ENCODE results near the gene ASB15. TPM values are rescaled to one million over a fixed set of nuclear protein-coding genes. Genes with fewer than 3 reads are reported as not detected.

ASB15 gene
- total RNA-seq, 1 experiment from 2014 or later = not detected

DNA sequence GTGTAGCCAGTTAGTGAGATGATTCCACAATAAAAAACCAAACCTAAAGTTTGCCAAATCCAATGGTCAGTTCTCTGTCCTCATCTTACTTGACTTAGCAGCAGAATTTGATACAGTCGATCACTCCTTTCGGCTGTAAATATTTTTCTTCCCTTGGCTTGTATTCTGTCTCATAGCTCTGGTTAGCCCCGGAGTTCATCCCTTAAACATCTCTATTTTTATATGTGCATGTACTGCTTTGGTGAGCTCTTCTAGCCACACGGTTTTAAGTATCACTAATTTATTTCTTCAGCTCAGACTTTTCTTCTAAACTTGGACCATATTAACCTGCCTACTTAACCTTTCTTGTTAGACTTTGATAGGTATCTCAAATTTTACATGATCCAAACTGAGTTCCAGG lies 17.8 kb upstream of the ASB15 start:
- in situ Hi-C loops (cut with HindIII; ENCODE audit: low sequenced_read_pairs) = no loop called here
- DNase-seq (ENCODE audit: low spot score) = no peak

DNA sequence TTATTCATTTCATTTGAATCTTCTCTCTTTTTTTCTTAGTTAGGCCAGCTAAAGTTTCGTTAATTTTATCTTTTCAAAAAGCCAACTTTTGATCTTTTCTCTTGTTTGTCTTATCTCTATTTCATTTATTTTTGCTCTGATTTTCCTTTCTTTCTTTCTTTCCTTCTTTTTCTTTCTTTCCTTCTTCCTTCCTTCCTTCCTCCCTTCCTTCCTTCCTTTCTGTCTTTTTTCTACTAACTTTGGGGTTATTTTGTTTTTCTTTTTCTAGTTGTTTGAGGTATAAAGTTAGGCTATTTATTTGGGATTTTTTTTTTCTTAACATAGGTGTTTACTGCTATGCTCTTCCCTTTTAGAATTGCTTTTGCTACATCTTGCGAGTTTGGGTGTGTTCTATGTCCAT lies 13.2 kb upstream of the ASB15 start:
- no peak for DNase-seq (ENCODE audit: low spot score)
- in situ Hi-C loops (cut with HindIII; ENCODE audit: low sequenced_read_pairs) = no loop called here

DNA sequence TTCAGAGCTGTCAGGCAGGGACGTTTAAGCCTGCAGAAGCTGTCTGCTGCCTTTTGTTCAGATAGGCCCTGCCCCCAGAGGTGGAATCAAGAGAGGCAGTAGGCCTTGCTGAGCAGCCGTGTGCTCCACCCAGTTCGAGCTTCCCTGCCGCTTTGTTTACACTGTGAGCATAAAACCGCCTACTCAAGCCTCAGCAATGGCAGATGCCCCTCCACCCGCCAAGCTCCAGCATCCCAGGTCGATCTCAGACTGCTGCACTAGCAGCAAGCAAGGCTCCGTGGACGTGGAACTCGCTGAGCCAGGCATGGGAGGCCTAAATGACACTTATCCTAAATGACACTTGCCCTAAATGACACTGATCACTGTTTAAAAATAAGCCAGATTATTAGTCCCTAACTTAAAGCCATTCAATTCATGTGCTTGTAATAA lies 6.8 kb upstream of the ASB15 start:
- in situ Hi-C loops (cut with HindIII; ENCODE audit: low sequenced_read_pairs) = no loop called here
- no peak for DNase-seq (ENCODE audit: low spot score)

DNA sequence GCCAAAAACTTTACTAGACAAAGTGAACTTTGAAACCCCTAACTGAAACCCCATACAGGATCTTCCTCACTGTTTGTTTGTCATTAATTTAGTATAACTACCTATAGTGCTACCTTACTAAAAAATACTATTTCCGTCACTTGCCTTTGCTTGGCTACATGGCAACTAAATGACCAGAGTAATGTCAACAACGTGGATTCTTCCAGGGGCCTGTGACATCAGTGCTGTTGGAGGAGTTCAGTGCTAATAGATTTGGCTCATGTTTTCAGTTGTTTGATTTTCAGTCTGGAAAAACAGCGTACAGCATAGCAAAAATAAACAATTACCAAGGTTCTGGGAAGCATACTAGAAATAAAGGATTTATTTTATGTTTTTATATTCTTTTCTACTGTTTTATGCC lies 3.0 kb upstream of the ASB15 start:
- DNase-seq (ENCODE audit: low spot score) = no peak
- in situ Hi-C loops (cut with HindIII; ENCODE audit: low sequenced_read_pairs) = no loop called here

DNA sequence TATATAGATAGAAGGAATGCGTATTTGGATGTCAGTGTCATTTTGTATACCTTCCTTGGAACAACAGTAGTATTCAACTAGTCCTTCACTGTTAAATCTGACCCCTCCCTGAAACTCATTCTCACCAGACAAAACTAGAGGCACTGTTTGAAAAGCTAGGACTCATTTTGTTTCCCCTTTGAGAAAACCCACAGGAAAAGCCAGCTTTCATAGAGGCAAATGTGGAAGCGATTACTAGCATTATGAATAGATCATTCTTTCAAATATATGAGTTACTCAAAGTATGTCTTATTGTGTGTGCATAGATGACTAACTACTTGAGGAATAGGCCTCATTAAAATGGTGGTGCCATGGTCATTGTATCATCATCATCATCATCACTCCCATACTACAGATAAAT lies 1.9 kb upstream of the ASB15 start:
- DNase-seq (ENCODE audit: low spot score) = no peak
- in situ Hi-C loops (cut with HindIII; ENCODE audit: low sequenced_read_pairs) = no loop called here

DNA sequence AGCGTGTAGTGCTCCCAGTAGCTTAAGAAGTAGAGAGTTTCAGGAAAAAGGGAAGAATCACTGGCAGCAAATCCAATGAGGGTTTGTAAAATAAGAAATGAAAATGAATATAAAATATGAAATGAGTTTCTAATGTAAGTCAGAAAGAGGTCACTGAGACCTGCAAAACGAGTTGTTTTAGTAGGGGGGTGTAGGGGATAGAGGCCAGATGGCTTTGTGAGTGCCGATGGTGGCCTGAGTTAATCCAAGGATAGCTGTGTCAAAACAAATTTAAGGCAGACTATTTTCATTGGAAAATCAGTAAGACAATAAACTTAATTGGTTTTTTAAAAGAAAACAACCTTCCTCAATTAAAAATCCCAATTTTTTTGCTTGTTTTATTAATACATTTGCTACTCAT lies 745 bp upstream of the ASB15 start:
- no peak for DNase-seq (ENCODE audit: low spot score)
- in situ Hi-C loops (cut with HindIII; ENCODE audit: low sequenced_read_pairs) = no loop called here

DNA sequence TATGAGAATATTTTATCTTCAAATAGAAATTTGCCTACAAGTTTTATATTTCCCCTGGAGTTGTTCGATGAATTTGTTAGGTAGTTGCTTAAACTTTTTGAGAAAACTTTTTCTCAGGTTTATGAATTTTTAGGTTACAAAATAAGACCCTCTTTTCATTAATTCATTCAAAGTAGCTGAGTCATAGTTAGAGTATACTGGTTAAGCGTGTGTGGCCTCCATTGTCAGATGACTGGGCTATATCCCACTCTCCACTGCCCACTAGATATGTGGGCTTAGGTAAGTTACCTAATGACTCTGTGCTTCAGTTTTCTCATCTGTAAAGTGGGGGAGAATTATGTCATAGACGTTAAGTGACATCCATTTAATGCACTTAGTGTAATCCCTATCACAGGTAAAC lies 1.0 kb downstream of the ASB15 start:
- DNase-seq (ENCODE audit: low spot score) = no peak
- in situ Hi-C loops (cut with HindIII; ENCODE audit: low sequenced_read_pairs) = no loop called here

DNA sequence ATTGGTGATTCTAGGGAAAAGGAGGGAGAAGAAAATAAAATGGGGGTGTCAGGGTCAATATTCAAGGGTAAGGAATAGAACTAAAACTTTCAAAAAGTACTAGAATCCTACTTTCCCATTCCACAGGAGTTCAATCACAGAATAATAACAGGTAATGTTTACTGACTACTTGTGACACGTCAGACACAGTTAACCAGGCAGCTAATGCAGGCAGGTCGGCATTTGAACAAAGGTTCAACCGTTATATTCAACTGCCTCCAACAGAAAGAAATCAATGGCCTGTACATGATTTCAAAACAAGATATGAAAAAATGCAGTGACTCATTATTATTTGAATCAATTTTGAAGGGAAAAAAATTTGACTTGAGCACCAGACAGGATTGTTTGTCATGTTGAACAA lies 3.1 kb downstream of the ASB15 start:
- DNase-seq (ENCODE audit: low spot score) = no peak
- in situ Hi-C loops (cut with HindIII; ENCODE audit: low sequenced_read_pairs) = no loop called here

DNA sequence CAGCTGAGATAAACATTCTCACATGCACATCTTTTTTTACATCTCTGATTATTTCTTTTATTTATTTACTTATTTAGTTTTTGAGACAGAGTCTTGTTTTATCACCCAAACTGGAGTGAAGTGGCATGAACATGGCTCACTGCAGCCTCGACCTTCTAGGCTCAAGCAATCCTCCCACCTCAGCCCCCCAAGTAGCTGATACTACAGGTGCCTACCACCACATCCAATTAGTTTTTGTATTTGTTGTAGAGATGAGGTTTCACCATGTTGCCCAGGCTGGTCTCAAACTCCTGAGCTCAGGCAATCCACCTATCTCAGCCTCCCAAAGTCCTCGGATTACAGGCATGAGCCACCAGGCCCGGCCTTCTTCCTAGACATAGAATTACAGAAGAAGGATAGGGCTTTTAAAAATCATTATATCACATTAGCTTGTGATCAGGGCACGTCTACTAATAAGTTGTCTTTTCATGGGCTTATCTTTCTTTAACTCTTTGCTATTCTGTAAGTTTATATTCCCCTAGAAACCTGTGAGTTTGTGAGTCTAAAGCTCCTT lies 5.9 kb downstream of the ASB15 start:
- no peak for DNase-seq (ENCODE audit: low spot score)
- in situ Hi-C loops (cut with HindIII; ENCODE audit: low sequenced_read_pairs) = no loop called here

DNA sequence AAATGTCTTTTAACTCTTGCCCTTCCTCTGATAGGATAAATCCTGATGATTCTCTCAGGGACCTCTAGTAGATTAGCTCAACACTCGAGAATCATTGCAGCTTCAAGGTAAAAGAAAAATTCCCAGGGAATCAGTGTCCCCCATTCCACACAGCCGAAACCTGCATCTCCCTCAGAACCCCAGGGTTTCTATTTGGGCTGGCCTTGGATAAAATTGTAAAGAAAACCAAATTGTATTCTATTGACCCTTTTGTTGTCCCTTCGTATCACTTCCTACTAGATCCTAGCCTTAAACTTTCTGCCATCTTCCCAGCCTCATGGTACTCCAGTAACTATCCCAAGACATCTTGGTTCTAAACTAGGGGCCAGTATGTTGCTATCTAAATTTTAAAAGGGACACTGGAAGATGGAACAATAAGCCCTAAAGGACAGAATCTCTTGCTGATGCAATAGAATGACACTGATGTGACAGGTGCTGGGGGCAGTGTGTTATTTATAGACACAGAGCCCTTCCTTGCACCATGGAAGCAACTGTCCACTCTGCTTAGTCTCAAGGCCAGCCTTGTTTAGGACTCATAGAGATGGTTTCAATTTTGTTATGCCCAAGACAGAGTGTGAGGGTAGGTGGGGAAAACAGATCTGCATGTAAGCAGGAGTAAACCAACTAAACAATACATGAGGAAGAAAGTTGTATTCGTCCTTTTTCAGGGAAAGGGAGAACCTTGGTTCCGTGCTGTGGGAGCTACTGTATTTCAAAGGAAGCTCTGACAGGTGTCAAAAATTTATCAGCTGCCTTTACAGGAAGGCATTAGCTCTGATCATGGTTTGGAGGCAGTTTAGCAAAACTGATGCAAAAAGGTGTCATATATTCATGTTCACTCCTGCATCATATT lies 7.6 kb downstream of the ASB15 start:
- DNase-seq (ENCODE audit: low spot score) = no peak
- in situ Hi-C loops (cut with HindIII; ENCODE audit: low sequenced_read_pairs) = no loop called here

DNA sequence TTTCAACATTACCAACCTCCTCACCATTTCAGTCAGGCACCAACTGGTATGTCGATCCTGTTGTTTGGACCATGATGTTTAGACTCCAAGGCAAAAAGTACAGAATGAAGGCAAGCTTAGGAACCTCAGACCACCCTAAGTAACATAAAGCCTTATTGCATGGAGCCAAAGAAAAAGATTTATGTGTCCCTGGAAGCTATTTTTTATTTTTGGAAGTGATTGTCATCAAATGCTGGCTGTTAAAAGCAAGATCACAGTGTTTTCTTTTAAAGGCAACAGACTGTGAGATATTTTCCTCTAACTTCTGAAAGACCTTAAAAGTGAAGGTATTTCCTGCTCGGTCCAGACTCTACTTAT lies 8.2 kb downstream of the ASB15 start:
- DNase-seq (ENCODE audit: low spot score) = no peak
- in situ Hi-C loops (cut with HindIII; ENCODE audit: low sequenced_read_pairs) = no loop called here

DNA sequence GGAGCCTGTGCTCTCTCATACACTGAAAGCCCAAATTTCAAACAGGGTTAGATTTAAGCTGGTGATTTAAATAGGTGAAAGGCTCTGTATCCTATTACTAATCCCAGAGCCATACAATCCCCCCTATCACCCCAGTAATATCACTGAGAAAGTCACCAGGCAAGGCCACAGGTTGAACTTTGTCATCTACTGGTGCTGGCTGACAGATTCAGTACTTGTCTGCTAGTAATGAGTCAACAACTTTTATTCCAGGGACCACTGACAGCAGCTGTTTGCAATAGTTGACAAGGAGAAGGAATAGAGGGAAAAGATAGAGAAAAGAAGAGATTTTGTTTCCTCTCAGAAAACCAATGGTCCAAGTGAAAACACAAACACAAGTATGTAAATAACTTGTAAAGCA lies 10.4 kb downstream of the ASB15 start:
- DNase-seq (ENCODE audit: low spot score) = no peak
- in situ Hi-C loops (cut with HindIII; ENCODE audit: low sequenced_read_pairs) = no loop called here

DNA sequence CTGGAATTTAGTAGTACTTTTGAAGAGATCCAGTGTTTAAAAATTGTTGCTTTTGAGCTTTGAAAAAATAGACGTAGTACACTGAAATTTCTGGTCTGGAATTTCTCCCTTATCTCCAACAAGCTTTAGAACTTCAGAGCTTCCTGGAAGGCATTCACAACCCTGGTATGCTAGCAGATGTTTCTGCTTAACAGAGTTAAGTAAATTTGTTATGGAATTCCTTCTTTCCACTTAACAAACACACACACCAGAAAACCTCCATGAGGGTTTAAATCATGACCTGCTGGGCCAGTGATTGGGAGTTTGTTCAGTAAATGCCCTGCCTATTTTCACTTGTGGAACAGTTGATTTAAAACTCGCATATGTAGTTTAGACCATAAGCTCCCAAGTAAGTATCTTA lies 13.7 kb downstream of the ASB15 start:
- in situ Hi-C loops (cut with HindIII; ENCODE audit: low sequenced_read_pairs) = no loop called here
- DNase-seq (ENCODE audit: low spot score) = no peak

DNA sequence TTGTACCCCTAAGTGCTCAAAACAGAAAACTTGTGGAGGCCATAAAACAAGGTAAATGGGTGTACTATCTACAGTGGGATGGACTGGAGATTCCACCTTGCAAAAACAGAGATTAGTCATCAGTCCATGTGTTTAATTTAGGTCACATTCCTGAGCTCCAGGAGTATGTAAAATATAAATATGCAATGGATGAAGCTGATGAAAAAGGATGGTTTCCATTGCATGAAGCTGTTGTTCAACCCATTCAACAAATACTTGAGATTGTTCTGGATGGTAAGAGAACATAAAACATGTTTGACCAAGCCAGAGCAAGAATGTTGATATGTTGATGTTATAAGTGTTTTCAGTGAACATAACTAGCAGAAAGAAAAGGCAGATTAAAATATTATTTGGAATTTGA lies 14.6 kb downstream of the ASB15 start:
- DNase-seq (ENCODE audit: low spot score) = no peak
- in situ Hi-C loops (cut with HindIII; ENCODE audit: low sequenced_read_pairs) = no loop called here

DNA sequence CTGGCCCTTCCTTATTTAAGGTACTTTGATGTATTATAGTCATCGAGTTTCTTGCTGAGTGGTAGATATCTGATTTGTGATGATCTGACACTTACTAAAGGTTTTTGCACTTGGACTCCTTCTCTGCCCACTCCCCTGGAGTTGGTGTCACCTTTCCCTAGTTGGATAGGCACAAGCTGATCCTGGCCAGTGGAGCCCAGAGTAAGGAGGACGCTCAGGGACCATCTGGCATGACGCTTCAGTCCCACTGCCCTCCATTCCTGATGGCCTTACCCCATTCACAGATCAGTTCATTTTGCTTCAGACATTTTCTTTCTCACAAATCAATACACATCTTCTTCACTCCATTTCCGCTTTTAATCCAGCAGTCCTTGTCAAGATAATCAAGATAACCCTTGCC lies 20.1 kb downstream of the ASB15 start:
- in situ Hi-C loops (cut with HindIII; ENCODE audit: low sequenced_read_pairs) = no loop called here
- no peak for DNase-seq (ENCODE audit: low spot score)

DNA sequence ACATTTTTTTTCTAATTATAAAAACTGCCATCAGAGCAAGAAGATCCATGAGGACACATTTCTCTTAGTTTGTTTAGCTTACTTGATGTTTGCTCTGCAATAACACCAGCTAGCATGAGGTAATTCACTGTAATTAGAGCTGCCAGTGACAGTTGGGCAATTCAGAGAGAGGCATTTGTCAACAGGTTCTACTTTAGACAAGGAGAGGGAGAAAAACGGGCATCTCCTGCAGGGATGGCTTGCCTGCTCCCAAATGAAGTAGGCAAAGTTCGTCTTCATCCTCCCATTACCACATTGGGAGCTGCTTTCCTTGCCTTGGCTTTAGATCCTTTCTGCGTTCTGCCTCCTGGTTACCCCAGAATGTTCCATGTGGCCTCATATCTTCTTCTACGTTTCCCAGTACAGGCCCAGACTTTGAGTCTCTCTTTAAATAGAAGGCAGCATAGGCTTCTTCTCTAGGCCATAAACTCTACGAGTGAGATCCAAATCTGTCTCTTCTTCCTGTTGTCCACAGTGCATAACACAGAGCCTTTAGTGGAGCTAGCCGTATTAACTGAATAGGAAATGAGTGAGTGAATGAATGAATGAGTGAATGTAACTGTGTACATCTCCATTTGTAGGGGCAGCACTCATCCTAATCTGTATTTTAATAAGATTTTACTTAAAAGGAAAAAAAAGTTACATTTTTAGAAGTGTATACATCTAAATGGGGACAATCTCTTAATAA lies 21.2 kb downstream of the ASB15 start:
- DNase-seq (ENCODE audit: low spot score) = no peak
- in situ Hi-C loops (cut with HindIII; ENCODE audit: low sequenced_read_pairs) = no loop called here

DNA sequence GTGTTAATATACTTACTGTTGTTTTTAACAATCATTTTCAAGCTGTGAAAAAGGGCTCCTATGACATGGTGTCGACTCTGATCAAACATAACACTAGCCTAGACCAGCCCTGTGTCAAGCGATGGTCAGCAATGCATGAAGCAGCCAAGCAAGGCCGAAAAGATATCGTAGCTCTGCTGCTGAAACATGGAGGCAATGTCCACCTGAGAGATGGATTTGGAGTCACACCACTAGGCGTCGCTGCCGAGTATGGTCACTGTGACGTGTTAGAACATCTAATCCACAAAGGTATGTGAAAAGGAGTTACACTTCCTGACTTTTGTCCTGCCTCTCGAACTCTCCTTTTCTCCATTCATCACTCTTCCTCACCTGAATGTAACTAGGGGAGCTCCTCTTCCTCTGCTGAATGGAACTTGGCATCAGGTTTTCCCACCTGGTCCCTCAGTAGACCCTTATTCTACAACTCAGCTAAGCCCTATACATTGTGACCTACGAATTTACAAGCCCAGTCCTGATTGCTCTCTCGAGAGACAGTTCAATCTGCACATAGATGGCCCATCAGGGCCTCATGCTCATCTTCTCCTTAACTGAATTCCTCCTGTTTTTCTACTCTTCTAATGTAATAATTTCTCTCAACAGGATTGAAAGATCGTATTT lies 23.0 kb downstream of the ASB15 start:
- in situ Hi-C loops (cut with HindIII; ENCODE audit: low sequenced_read_pairs) = no loop called here
- DNase-seq (ENCODE audit: low spot score) = peak; percentile 9

DNA sequence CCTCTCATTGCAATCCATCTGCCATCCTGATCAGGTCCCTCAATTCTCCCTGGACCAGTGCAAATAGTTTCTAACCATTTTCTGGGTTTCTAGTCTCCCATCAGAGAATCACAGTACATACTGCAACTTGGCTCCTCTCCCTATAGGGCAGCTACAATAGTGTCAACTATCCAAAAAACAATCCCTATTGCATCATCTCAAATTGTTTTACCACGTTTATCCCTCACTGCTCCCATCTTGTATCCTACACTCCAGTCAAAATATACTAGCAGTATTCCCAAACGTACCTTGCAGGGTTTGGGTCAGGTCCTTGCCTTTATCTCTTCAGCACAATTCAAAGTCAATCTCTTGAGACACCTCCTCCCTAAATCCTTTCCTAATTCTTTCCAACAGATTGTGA lies 23.6 kb downstream of the ASB15 start:
- in situ Hi-C loops (cut with HindIII; ENCODE audit: low sequenced_read_pairs) = no loop called here
- DNase-seq (ENCODE audit: low spot score) = no peak

DNA sequence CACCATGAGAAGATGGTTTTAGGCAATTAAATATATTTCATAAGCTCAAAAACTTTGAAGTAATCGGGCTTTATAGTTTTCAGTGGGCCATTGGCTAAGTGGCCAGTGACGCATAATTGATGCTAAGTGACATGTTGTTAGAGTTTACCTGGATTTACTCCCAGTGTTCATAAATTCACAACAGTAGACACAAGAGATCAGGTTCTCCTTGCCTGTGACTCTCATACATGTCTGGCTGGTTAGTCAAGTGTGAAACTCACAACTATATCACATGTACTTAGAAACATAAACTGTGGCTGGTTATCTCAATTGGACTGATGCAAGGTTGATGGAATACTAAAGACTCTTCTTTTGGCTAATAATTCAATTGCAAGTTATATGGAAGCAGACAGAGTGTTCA lies 26.2 kb downstream of the ASB15 start:
- DNase-seq (ENCODE audit: low spot score) = peak; percentile 14
- in situ Hi-C loops (cut with HindIII; ENCODE audit: low sequenced_read_pairs) = no loop called here

DNA sequence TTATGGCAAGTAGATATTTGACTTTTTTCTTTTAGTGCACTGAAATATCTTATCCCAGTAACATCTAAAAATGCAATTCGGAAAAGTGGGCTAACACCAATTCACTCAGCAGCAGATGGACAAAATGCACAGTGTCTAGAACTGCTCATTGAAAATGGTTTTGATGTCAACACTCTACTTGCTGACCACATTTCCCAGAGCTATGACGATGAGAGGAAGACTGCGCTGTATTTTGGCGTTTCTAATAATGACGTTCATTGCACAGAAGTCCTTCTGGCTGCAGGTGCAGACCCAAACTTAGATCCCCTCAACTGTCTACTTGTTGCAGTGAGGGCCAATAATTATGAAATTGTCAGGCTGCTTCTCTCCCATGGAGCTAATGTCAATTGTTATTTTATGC lies 27.2 kb downstream of the ASB15 start:
- no peak for DNase-seq (ENCODE audit: low spot score)
- in situ Hi-C loops (cut with HindIII; ENCODE audit: low sequenced_read_pairs) = no loop called here
